ENCODE data around the gene CREBRF.

DNA sequence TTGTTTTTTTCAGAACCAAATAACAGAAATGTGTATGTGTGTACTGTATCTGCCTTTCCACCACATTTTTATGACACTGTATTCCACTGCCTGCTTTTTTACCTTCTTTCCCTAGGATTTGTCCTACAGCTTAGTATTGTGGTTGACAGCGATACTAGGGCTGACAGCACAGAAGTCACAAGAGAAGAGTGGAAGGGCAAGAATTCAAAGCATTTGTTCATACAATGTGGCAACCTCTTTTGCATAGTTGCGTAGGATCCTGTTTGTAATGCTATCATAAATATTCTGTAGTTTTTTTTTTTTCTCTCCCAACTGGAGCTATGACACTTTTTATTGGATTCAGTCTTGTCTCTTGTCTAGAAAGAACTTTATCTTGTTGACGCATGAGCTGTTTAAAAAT, 82.6 kb downstream of the CREBRF start:
- TF ChIP-seq, protein P1, sequence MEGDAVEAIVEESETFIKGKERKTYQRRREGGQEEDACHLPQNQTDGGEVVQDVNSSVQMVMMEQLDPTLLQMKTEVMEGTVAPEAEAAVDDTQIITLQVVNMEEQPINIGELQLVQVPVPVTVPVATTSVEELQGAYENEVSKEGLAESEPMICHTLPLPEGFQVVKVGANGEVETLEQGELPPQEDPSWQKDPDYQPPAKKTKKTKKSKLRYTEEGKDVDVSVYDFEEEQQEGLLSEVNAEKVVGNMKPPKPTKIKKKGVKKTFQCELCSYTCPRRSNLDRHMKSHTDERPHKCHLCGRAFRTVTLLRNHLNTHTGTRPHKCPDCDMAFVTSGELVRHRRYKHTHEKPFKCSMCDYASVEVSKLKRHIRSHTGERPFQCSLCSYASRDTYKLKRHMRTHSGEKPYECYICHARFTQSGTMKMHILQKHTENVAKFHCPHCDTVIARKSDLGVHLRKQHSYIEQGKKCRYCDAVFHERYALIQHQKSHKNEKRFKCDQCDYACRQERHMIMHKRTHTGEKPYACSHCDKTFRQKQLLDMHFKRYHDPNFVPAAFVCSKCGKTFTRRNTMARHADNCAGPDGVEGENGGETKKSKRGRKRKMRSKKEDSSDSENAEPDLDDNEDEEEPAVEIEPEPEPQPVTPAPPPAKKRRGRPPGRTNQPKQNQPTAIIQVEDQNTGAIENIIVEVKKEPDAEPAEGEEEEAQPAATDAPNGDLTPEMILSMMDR (conservative IDR thresholded peaks at IDR 0.05 in 1 of 2, IDR thresholded peaks at IDR 0.05 in 1 of 2; ENCODE audit: extremely low read depth in 1 of 2, insufficient read depth in 1 of 2, low read depth in 1 of 2, low read length in 2 of 2), result no peak
- no peak for TF ChIP-seq EZH2 (IDR thresholded peaks at IDR 0.05; ENCODE audit: borderline replicate concordance, low read length)
